22Rv1 (cell line): ENCODE results near the gene TMEM117.

Experiments
- H3K27ac ChIP-seq: fragments of 450-650 bp; 2 replicates; pipeline ENCODE4 v1.5.1; 2017
- CTCF ChIP-seq: fragments of 450-650 bp; IDR thresholded peaks from 2 replicates; pipeline ENCODE4 v1.5.1; 2017; ENCODE audit warnings: mild to moderate bottlenecking
- ZFX ChIP-seq: fragments of 450-650 bp; IDR thresholded peaks from 2 replicates; pipeline ENCODE4 v1.6.1; 2017; ENCODE audit warnings: antibody characterized with exemption, borderline replicate concordance

Gene TMEM117

DNA sequence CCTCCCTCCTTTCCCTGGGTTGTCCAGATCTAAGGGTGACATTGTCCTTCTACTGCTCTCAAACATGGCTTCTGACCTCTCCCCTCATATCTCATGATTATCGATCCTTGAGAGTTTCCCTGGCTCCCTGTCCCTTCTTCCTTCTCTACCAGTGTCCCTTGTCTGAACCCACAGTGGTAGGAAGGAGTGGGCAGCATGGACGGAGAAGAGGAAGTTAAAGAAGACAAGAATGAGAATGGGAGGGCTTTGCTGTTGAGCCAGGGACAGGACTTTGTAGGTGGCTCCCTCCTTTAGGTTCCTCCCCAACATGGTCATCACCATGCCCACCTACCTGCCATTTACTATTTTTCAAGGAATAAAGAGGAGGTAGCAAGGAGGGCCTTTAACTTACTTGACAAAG, 166.7 kb downstream of the TMEM117 start:
- H3K27ac ChIP-seq: no peak overlapping the region
- TF ChIP-seq CTCF (no peak), ZFX (no peak)

DNA sequence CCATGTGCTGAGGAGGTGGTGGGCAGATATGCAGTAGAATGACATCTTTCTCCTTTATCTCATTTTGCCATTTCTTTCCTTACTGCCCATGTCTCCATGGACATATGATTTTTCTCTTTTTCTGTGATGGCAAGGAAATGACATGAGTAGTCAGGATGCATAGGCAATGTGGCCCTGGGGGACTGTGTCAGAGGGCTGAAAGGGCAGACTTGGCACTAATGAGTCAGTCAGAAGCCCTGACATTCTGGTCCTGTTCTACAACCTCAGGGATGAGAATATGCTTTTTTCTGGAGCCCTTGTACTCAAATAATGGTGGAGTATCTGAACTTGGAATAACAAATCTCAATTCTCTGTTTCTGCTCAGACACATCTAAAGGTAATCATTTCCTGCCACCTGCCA, 167.8 kb downstream of the TMEM117 start:
- H3K27ac ChIP-seq: no peak overlapping the region
- TF ChIP-seq CTCF (no peak), ZFX (no peak)

GRCh38 chr12:44015333-44015941, 179.6 kb downstream of the TMEM117 start:
- no peak overlapping the region for H3K27ac ChIP-seq
- TF ChIP-seq CTCF (peak; percentile 89), ZFX (no peak)

DNA sequence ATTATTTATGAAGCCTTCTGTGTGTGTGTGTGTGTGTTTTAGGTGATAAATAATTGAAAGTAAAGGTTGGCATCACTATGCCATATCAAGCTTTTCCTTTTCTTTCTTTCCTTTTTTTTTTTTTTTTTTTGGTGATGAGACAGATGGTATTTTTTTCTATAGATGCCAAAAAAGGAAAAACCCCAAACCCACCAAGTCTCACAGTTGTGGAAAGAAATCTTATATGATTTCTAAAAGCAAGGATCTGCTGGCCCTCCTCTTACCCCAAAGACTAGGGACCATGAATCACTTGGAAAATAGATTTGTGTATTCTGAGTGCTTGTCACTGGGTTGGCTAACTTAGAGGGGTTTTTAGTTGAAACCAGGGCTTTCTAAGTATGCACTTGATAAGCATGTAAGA, 181.3 kb downstream of the TMEM117 start:
- no peak for TF ChIP-seq ZFX
- no peak for TF ChIP-seq CTCF
- H3K27ac ChIP-seq: no peak overlapping the region

DNA sequence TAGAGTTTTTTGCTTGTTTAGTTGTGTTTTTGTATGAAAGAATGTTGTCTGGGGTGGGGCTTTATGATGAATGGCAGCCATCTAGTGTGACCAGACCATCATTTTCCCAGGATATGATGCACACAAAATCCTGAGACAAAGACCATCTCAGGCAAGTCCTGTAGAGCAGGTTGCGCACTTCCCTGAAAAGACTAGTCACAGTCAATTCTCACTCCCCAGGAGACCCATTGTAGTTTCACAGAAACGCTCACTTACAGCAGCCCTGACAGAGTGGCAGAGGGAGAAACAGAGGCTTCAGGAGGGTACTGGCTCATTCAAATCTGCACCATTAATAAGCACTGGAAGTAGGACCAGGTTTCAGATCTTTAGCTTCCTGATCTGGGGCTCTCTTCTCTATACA, 183.2 kb downstream of the TMEM117 start:
- no peak overlapping the region for H3K27ac ChIP-seq
- TF ChIP-seq ZFX (no peak), CTCF (no peak)

DNA sequence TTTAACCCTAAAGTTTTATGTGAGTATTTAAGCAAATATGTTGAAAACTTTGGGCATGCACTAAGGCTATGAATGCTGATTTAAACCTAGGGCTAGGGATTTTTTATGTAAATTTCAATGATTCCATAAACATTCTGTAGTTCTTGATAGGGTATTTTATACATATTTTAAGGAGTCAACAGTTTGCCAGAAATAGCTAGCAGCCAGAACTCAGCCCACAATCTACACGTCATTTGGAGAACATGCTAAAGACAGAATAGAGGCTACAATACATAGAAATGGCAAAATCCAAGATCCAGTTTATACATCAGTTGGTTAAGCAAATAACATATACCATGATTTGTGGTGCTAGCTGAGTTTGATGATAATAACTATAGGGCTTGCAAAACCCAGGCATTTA, 184.7 kb downstream of the TMEM117 start:
- no peak for TF ChIP-seq ZFX
- TF ChIP-seq CTCF: no peak

DNA sequence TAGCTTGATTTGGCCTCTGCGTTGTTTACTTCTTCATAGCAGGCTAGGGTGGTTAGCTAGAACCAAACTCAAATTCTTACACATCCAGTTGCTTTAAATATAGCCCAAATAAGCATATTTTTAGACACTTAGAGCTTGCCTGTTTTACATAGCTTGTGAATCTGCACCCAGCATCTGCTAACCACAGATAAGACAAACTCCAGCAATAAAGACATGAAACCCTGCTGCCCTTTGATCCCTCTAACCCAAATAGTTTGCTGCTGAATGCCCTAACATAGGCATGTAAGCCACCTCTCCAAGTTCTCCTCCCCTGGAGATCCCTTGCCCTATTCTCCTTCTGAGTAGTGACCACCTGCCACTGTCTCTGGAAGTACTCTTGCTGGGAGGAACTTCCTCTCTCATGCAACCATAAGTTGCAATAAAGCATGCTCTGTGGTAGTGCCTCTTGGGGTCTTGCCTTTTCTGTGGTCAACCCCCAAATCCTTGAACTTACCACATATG, 185.6 kb downstream of the TMEM117 start:
- no peak overlapping the region for H3K27ac ChIP-seq
- TF ChIP-seq CTCF: no peak
- TF ChIP-seq ZFX: no peak

More for the DNA sequence above, 184.7 kb downstream of the TMEM117 start:
- no peak overlapping the region for H3K27ac ChIP-seq
